NCI-H187 treated with DMSO at 0.1 percent for 48 hours (cell line): ENCODE results near the gene KIF13A.
"Not testable (repeated sequence)": the region's sequence is repeated elsewhere in the genome, so short reads cannot be mapped to it uniquely, and the experiment has no call there.

ENCODE experiments used
- DNase-seq: peaks from one replicate; lab custom pipeline; 2025; lab: John Stamatoyannopoulos, UW

KIF13A gene

GRCh38 chr6:17987447-17987696 is at the start of gene KIF13A:
KIF13A (minus strand) TSS chr6:17987635; CDS start chr6:17987463, 172 bp downstream.
- DNase-seq: no peak

GRCh38 chr6:18036781-18037180 is 49.3 kb upstream of the KIF13A start:
- DNase-seq: no peak

GRCh38 chr6:18035330-18035854 is 48.0 kb upstream of the KIF13A start:
- DNase-seq: no peak

- no peak for DNase-seq
These were observed 47.4 kb upstream of the KIF13A start for GRCh38 chr6:18034798-18035202.

- no peak for DNase-seq
These were observed 44.3 kb upstream of the KIF13A start for GRCh38 chr6:18031680-18032256.

- DNase-seq: no peak
These were observed 43.8 kb upstream of the KIF13A start for GRCh38 chr6:18031189-18031588.

- DNase-seq: no peak
These were observed 40.9 kb upstream of the KIF13A start for GRCh38 chr6:18028332-18028731.

GRCh38 chr6:18025596-18025995 is 38.2 kb upstream of the KIF13A start:
- DNase-seq: no peak

- no peak for DNase-seq
These were observed 37.4 kb upstream of the KIF13A start for GRCh38 chr6:18024876-18025275.

GRCh38 chr6:18023891-18024290 is 36.5 kb upstream of the KIF13A start:
- DNase-seq: no peak

- no peak for DNase-seq
These were observed 35.2 kb upstream of the KIF13A start for GRCh38 chr6:18022398-18023231.

GRCh38 chr6:18021166-18021850 is 33.9 kb upstream of the KIF13A start:
- no peak for DNase-seq

GRCh38 chr6:18020545-18020944 is 33.1 kb upstream of the KIF13A start:
- not testable (repeated sequence) for DNase-seq

GRCh38 chr6:18019539-18020534 is 32.4 kb upstream of the KIF13A start:
- no peak for DNase-seq

- not testable (repeated sequence) for DNase-seq
These were observed 31.7 kb upstream of the KIF13A start for GRCh38 chr6:18019133-18019532.

- no peak for DNase-seq
These were observed 29.3 kb upstream of the KIF13A start for GRCh38 chr6:18016698-18017097.

GRCh38 chr6:18016133-18016532 is 28.7 kb upstream of the KIF13A start:
- DNase-seq: peak; percentile 1

- DNase-seq: no peak
These were observed 23.9 kb upstream of the KIF13A start for GRCh38 chr6:18011287-18011686.

- not testable (repeated sequence) for DNase-seq
These were observed 23.1 kb upstream of the KIF13A start for GRCh38 chr6:18010540-18010939.

GRCh38 chr6:18004256-18004985 is 17.0 kb upstream of the KIF13A start:
- DNase-seq: no peak

GRCh38 chr6:17999425-17999824 is 12.0 kb upstream of the KIF13A start:
- no peak for DNase-seq
